NCI-H1417 (cell line): ENCODE results near the gene SETBP1.
A peak's percentile ranks its signal among the peaks of the same experiment; 100 is the strongest.

Experiments used
- DNase-seq, 3 experiments: peaks; one replicate each; lab custom pipeline; 2025; lab: John Stamatoyannopoulos, UW

The SETBP1 gene

DNA sequence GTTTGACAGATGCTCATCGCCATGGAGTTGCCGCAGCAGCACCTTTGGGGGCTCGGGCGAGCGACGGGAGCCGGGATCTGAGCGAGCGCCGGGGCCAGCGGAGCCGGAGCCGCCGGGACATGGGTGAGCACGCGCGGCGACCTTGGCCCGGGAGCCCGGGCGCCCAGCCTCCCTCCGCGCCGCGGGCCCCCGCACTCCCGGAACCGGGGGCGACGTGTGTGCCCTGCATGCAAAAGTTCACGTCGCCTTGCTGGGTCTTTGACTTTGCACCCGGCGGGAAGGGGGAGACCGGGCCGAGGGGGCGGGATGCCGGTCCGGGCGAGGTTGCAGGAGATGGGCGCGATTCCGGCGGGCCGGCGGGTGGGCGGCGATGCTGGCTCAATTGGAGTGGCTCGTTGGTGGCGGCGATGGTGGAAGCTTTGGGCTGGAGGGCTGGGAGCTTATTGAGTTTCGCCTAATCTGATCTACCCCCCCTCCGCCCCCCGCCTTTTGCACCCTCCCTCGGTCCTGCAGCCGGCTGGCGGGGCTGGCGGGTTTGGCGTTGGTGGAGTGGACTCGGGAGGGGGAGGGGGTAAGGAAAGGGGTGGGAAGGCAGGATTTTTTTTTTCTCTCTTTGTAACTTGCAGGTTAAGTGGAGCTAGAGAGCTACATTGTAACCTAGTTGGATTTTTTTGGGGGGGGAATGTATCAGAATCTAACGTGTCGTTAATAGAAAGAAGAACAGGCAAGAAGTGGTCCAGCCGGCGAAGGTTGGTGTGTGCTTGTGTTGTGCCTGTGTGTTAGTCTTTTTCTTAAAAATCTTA lies at the start of gene SETBP1:
SETBP1 (plus strand) TSS at position 616 of the 803 bp plus-strand sequence. CDS start 20,459 bp downstream, outside the sequence.
- peak; percentile 29 to 92 (median 91) for DNase-seq

DNA sequence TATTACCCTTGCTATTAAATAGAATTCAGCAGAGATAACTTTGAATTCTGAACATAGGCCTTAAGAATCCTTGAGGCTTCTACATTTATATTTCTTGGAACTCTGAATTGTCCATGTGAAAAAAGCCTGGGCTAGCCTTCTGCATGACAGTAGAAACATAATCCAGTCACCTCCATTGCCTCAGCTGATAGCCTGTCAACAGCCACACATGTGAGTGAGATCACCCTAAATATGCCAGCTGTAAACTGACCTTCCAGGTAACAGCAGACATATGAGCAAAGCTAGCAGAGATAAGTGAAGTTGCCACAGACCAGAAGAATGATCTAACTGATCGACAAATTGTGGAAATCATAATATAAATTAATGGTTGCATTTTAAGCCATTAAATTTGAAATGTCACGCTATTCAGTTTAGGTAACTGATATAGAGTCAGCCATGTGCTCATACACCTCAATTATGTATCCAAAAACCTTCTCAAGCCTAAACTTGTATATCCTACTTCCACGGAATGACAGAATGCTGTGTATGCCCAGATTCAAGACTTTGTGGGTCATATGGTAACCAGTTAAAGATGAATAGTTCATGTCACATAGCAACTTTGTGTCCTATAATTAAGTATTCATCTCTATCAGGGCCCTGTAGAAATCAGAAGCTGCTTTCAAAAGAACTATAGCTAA lies 48.1 kb upstream of the SETBP1 start:
- DNase-seq = no peak

- no peak for DNase-seq
Observed at GRCh38 chr18:44635546-44635945, 45.1 kb upstream of the SETBP1 start.

GRCh38 chr18:44636241-44636640 lies 44.4 kb upstream of the SETBP1 start:
- no peak for DNase-seq

DNA sequence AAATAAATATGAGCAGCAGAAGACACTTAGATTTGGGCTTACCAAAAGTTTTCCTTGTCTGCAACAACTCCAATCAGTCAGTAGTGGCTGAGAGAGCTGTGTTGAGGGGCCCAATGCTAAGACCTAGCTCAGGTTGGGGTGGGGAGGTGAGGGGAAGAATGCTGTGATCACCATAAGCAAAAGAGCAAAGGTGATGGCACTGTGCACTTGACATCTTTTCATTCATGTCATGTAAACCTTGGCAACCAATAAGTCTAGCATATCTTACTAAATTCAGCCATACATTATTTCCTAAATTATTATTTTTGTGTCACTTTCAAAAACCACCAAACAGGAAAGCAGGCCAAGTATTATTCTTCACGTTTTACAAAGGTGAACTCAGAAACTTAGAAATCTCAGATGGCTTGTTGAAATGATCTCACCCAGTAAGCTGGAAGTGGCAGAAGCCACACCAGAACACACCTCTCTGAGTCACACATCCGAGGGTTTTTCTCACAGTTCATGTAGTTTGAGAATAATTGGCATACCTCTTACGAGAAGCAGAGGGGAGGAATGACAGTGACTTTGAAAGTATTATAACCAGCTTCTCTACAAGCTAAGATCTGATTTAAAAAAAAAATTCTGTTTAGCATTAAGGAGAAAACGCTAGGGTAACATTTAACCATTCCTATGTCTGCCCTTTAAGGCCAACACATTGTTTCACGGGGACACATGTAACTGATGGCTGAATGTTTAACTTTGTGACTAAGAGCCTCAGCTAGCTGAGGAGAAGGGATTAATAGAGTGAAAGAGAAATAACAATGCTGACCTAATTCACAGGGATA lies 43.3 kb upstream of the SETBP1 start:
- DNase-seq = no peak

DNA sequence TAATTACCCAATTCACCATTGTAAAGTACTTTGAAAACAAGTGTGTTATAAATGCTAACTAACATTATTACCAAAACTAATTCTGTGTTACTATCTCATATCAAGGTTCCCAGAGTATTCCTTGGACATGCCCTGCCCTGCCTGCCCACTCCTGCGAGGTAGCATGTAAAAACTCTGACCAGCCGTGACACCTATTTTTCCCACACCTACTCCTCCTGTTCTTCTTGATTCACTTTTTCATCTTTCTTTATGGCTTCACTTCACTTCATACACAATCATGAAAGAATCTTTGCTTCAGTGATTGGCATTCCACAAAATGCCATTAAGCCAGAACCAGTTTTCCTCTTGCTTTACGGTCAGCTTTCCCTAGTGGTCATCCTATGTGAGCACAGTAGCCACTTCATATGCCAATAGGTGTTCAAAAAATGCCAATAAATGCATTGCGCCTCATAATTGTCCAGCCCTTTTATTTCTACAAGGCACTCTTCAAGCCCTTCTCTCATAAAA lies 42.6 kb upstream of the SETBP1 start:
- no peak for DNase-seq

DNA sequence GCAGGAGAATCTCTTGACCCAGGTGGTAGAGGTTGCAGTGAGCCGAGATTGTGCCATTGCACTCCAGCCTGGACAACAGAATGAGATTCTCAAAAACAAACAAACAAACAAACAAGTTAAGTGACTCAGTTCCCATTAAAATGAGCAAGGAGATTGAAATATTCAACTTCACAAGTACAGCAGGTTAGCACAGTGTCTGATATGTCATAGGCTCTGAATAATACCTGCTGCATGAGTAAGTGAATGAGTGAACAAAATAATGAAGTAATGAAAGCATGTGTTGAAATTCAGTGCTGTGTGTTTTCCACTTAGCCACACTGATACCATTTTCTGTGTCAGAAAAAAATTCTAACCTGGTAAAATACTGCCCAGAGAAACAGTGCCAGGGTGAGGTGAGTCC lies 41.9 kb upstream of the SETBP1 start:
- no peak for DNase-seq

DNA sequence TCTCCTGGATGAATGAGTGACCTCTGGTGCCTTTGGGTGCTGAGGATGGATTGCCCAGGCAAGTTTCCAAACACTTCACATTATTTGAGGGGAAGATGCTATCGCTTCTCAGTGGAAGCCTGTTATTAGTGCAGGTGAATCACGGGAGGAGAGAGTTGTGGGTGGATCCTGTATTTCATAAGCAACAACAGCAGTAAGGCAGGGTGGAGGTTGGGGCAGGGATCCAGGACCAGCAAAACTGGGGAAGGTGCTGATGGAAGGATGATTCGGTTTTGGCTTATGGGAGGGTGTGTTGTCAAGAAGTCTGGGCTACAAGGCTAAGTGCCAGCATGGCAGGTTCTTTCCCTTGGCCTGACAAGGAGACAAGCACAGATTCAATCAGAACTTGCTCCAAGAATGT lies 37.7 kb upstream of the SETBP1 start:
- no peak for DNase-seq

DNA sequence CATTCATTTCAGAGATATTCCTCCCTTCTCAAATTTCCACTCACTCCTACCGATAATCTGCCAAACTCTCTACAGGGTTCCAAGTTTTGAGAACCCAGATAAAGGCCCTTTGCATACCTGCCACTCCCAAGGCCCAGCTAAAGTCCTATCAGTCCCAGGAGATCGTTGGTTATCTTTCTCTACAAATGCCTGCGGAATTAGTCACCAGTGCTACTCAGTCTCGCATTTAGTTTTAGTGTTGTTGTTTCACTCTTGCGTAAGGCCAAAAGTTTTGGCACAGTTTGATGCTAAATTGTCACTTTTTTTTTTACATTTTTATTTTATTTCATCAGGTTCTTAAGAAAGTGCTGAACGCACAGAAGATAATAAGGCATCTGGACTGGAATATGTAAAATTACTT lies 29.2 kb upstream of the SETBP1 start:
- no peak for DNase-seq

GRCh38 chr18:44651918-44652572 lies 28.6 kb upstream of the SETBP1 start:
- no peak for DNase-seq

DNA sequence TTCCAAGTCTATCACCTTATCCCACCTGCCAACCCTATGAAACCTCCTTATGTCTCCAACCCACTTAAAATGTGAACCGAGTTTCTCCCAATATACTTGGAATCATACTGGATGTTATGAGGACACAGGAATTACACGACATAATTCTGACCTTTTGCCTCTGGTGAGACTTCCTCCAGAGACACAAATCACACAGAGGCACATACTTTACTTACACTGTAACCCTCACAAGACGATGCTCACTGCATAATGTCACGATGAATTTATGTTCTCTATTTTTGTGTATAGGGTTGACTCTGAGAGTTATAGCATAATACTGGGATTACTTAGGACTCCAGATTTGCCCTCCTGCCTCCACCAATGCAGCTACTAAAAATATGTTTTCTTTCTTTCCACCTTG lies 28.0 kb upstream of the SETBP1 start:
- no peak for DNase-seq

DNA sequence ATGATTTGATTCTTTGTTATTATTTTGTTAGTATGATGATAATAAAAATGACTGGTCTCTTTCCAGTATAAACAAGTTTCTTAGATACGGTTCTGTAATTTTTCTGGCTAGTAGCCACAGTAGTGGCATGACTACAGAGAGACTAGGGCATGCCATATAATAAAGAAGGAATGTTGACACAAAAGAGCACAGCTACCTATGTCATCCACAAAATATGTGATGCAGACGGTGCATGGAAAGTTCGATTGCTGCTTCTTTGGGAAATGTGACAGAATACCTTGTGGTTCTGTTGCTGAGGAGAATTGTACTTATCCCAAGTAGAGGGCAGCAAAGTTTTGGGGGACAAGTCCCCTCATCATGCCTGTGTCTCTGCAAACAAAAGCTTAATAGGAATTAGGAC lies 26.1 kb upstream of the SETBP1 start:
- DNase-seq = no peak

DNA sequence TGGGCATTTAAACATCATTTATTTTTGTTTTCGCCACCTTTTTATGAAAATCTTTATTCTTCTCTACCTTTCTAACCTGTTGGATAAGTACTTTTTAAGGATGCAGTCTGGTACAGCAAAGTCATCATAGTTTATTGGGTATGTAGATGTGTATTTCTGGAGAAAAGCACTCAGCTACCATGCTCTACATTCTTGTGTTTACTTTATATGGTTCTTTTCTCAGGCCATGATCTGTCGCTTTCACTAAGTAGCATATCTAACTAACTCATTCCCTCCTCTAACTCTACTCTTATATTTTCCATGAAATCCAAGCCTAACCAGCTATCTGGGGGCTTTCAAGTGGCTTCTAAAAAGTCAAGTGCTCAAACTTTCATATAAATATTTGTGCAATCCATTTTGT lies 25.3 kb upstream of the SETBP1 start:
- no peak for DNase-seq

DNA sequence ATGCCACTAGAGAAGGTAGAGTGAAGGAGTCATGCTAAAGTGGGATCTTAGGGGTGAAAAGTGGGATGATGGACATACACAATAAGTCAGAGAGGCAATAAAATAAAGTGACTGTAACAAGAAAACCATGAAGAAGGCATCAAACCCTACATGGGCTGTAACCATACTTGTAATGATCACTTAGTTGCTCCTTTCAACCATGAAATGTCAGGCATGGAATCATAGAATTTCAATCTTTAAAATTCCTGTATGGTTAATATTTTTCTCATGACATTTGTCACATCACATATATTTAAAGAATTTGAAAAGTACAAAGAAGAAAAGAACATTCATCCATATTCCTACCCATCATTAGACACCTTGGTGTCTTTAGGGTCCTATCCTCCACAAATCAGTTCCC lies 20.9 kb upstream of the SETBP1 start:
- no peak for DNase-seq

DNA sequence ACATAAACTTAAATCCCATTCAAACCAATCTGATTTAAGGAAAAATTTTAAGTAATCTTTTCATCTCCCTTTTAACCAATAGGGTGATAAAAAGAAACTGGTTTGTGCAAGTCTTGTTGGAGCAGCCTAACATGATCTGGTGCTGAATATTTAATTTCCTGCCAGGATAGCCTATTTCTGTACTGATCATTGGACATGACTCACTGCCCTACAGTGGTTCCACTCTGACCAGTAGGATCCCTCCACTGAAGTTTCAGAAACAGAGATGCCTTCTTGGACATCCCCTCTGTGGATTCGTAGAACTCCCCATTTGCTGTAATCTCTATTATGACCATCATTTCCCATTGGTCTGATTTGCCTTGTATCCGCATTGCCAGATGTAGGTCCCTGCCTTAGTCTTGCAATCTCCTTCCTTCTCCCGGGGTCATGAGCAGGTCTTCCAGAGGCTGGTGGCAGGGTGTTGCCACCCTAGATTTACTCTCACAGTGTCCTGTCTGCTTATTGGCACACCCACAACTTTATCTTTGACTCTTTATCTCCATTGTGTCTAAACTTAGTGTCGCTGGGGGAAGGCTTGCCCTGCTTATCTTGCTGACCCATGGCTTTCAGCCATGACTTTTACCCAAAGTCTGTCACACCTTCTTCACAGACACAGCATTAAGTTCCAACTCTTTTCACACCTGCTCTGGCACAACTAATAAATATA lies 12.3 kb upstream of the SETBP1 start:
- DNase-seq = no peak

GRCh38 chr18:44671914-44672313 lies 8.8 kb upstream of the SETBP1 start:
- no peak for DNase-seq

DNA sequence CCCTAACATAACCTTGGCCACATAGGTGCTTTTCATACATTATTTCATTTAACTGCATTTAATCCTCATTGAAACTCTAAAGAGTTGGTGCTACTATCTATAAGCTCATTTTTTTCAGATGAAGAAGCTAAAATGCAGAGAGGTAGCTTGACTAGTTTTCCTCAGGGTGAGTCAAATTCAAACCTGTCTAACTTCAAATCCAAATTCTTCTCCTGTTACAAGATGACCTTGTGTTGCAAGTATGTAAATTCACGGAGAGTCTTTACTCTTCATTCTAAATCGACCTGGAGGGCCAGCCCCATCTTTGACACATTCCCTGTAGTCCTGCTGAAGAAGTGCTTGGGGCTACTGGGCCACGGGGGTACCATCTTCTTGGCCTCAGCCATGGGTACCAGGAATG lies 8.2 kb upstream of the SETBP1 start:
- DNase-seq = no peak

GRCh38 chr18:44673256-44673880 lies 7.3 kb upstream of the SETBP1 start:
- peak in 1 of 3 experiments; percentile 22 for DNase-seq

DNA sequence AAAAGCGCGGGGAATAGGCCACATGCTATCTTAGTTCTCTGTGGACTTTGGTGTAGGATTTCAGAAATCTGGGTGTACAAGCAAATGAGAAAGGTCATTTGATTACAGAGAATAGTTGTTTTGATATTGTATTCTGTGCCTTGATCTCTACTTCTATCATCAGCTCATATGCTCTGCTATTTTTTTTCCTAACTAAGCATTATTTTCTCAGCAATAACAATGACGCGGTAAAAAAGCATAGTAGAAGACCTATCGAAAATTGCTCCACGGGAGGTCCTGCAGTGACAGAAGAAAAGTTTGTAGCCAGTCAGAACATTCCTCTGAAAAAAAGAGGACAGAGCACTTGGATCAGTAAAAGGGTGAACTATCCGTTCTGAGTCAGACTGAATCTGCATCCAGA lies 2.8 kb upstream of the SETBP1 start:
- DNase-seq = peak in 1 of 3 experiments; percentile 17

- no peak for DNase-seq
Observed at GRCh38 chr18:44678725-44679055, 2.0 kb upstream of the SETBP1 start.
